ENCODE measurements around the gene FAM171A2.

Gene FAM171A2

DNA sequence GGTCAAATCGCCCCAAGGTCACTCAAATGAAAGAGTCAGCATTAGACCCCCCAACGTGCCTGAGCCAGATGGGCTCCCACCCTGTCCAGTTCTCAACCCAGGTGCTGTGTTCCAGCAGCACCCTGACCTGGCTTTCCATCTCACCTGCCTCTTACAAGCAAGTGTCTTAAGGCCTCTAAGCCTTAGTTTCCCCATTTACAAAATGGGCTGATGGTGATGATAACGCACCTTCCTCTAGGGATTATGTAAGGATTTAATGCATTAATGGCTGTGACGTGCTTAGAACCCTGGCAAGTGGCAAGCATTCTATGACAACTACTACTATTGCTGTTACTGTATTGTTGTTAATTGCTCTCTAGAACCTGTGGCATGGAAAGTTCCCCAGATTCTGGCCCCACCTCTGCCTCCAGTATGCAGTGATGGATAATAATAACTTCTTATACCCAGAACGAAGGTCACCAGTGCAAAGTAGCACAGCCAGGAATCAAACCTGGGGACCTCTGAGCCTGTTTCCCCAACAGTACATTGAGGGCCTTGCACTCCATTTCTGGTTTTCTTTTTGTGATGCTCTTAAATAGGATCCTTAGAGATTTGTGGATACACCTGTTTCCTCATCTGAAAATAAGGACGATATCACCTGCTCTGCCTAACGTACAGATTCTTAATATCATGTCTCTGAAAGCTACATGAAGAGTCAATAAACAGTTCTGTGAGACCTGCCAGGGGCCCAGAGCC lies 35.8 kb downstream of the FAM171A2 start:
- no peaks in the 10 kb centered on the region for H3K27me3 ChIP-seq (ENCODE audit: control insufficient read depth, low read length)
- H3K4me3 ChIP-seq (ENCODE audit: low read length), result peak overlapping the region; percentile 48
- H3K4me2 ChIP-seq (ENCODE audit: low read length), result peak overlapping the region; percentile 79
- no peaks in the 10 kb centered on the region for H4K20me1 ChIP-seq (ENCODE audit: control insufficient read depth, insufficient read depth, low read depth, low read length)
- H3K4me1 ChIP-seq (ENCODE audit: control insufficient read depth, low read length), result peaks cover 70% of the 10 kb centered on the region
- TF ChIP-seq, protein P1, sequence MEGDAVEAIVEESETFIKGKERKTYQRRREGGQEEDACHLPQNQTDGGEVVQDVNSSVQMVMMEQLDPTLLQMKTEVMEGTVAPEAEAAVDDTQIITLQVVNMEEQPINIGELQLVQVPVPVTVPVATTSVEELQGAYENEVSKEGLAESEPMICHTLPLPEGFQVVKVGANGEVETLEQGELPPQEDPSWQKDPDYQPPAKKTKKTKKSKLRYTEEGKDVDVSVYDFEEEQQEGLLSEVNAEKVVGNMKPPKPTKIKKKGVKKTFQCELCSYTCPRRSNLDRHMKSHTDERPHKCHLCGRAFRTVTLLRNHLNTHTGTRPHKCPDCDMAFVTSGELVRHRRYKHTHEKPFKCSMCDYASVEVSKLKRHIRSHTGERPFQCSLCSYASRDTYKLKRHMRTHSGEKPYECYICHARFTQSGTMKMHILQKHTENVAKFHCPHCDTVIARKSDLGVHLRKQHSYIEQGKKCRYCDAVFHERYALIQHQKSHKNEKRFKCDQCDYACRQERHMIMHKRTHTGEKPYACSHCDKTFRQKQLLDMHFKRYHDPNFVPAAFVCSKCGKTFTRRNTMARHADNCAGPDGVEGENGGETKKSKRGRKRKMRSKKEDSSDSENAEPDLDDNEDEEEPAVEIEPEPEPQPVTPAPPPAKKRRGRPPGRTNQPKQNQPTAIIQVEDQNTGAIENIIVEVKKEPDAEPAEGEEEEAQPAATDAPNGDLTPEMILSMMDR (IDR thresholded peaks at IDR 0.05; ENCODE audit: low read depth, low read length, poor library complexity, severe bottlenecking), result no peak
- no peaks in the 10 kb centered on the region for H3K9me2 ChIP-seq (replicated peaks; ENCODE audit: control insufficient read depth, low read length)
- peak overlapping the region; percentile 83 for H3K27ac ChIP-seq (ENCODE audit: low read depth, low read length)
- H3K9me3 ChIP-seq (ENCODE audit: control insufficient read depth, insufficient read depth, low read length), result no peaks in the 10 kb centered on the region
- H3F3A ChIP-seq (ENCODE audit: control insufficient read depth, insufficient read depth), result peaks cover 26% of the 10 kb centered on the region
- peaks cover 33% of the 10 kb centered on the region for H3K79me2 ChIP-seq (ENCODE audit: control insufficient read depth, low read length)
- H3K36me3 ChIP-seq (ENCODE audit: control insufficient read depth, low read length), result peaks cover 9% of the 10 kb centered on the region

DNA sequence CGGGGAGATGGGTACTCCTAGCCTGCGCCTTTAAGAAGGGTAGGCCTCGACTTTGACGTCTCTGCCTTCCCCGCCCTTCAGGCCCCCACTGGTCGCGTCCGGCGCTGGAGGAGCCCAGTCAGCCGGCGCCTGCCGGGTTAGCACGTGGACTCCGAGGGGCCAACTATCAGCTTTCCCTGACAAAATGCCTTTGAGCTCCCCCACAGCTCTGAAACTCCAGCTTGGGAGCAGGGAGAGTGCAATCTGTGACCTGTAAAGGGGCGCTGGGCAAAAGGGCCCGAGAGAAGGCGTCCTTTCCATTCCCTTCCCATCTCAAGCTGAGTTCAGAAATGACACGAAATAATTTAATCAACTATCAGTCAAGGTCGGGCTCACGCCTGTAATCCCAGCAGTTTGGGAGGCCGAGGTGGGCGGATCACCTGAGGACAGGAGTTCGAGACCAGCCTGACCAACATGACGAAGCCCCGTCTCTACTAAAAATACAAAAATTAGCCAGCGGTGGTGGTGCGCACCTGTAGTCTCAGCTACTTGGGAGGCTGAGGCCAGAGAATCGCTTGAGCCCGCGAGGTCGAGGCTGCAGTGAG lies 36.7 kb downstream of the FAM171A2 start:
- Histone ChIP-seq H3K36me3 (ENCODE audit: control insufficient read depth, low read length) (peaks cover 16% of the 10 kb centered on the region), H3K9me2 (replicated peaks; ENCODE audit: control insufficient read depth, low read length) (no peaks in the 10 kb centered on the region), H3K79me2 (ENCODE audit: control insufficient read depth, low read length) (peaks cover 40% of the 10 kb centered on the region), H3K9me3 (ENCODE audit: control insufficient read depth, insufficient read depth, low read length) (no peaks in the 10 kb centered on the region), H3K4me3 (ENCODE audit: low read length) (peak overlapping the region; percentile 65), H3K4me1 (ENCODE audit: control insufficient read depth, low read length) (peaks cover 62% of the 10 kb centered on the region), H3K27ac (ENCODE audit: low read depth, low read length) (peak overlapping the region; percentile 52), H3K4me2 (ENCODE audit: low read length) (peak overlapping the region; percentile 66), H3F3A (ENCODE audit: control insufficient read depth, insufficient read depth) (peaks cover 26% of the 10 kb centered on the region), H4K20me1 (ENCODE audit: control insufficient read depth, insufficient read depth, low read depth, low read length) (no peaks in the 10 kb centered on the region), H3K27me3 (ENCODE audit: control insufficient read depth, low read length) (no peaks in the 10 kb centered on the region)
- TF ChIP-seq, protein P1 (IDR thresholded peaks at IDR 0.05; ENCODE audit: low read depth, low read length, poor library complexity, severe bottlenecking), result no peak
- TF ChIP-seq EZH2phosphoT487 (IDR thresholded peaks at IDR 0.05; ENCODE audit: borderline replicate concordance, low read length), result no peak

DNA sequence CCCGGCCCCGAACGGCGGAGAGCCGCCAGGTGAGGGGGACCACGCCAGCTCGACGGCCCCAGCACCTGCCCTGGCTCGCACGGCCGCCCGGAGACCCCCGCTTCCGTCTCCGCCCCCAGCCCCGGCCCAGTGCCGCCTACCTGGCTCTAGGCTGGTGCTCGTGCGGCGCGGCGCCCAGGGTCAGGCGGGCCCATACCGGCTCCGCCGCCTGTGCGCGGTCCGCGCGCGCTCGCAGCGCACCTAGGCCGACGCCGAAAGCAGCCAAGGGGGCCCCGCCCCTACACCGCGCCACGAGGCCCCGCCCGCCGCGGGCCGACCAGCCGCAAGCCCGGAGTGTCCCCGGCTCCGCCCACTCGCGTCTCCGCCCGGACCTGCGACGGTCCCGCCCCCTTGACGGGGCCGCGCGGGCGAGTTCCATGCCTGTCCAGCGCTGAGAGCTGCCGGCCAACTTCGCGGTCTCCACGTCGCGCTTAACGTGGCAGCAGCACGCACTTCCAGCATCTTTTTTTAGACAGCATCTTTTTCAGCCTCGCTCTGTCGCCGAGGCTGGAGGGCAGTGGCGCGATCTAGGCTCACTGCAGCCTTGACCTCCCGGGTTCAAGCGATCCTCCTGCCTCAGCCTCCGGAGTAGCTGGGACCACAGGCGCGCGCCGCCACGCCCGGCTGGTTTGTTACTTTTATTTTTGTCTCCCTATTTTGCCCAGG lies 38.9 kb downstream of the FAM171A2 start, which contains the start of gene SLC25A39:
SLC25A39 (minus strand) TSS at position 253 of the 705 bp plus-strand sequence. CDS start 1,261 bp downstream, outside the sequence.
- no peaks in the 10 kb centered on the region for H3K9me2 ChIP-seq (replicated peaks; ENCODE audit: control insufficient read depth, low read length)
- H3K36me3 ChIP-seq (ENCODE audit: control insufficient read depth, low read length), result peaks cover 38% of the 10 kb centered on the region
- no peaks in the 10 kb centered on the region for H3K9me3 ChIP-seq (ENCODE audit: control insufficient read depth, insufficient read depth, low read length)
- peak within 1 kb of the TSS; percentile 78 for H3K4me3 ChIP-seq (ENCODE audit: low read length)
- peak within 1 kb of the TSS; percentile 84 for H3K4me2 ChIP-seq (ENCODE audit: low read length)
- TF ChIP-seq, protein P1 (IDR thresholded peaks at IDR 0.05; ENCODE audit: low read depth, low read length, poor library complexity, severe bottlenecking), result no peak
- no peak for TF ChIP-seq EZH2phosphoT487 (IDR thresholded peaks at IDR 0.05; ENCODE audit: borderline replicate concordance, low read length)
- peaks cover 49% of the 10 kb centered on the region for H3K4me1 ChIP-seq (ENCODE audit: control insufficient read depth, low read length)
- peaks cover 22% of the 10 kb centered on the region for H3F3A ChIP-seq (ENCODE audit: control insufficient read depth, insufficient read depth)
- H3K79me2 ChIP-seq (ENCODE audit: control insufficient read depth, low read length), result peaks cover 40% of the 10 kb centered on the region
- H3K27ac ChIP-seq (ENCODE audit: low read depth, low read length), result peak within 1 kb of the TSS; percentile 89
- H4K20me1 ChIP-seq (ENCODE audit: control insufficient read depth, insufficient read depth, low read depth, low read length), result no peaks in the 10 kb centered on the region
- H3K27me3 ChIP-seq (ENCODE audit: control insufficient read depth, low read length), result no peaks in the 10 kb centered on the region
